Uterus (tissue), 4 donors: Measurements from ENCODE around the gene MSI2. TPM values are rescaled to one million over a fixed set of nuclear protein-coding genes. Genes with fewer than 3 reads are reported as not detected.

Experiments used
- DNase-seq, 2 donors: peaks; one replicate each; pipeline ENCODE4 v3.0.0-alpha.2; 2019 to 2020
- H3K27ac ChIP-seq, 2 donors: fragments of 200-600 bp; sonication (generic); 1 replicate in 1 of 2; 2 replicates in 1 of 2; pipeline ENCODE4 v1.5.1; 2016 to 2018
- H3K27me3 ChIP-seq, 2 donors: fragments of 200-600 bp; sonication (generic); one replicate each; pipeline ENCODE4 v1.5.1; 2018 to 2019; ENCODE audit warnings: control low read depth in 1 of 2
- H3K36me3 ChIP-seq, 2 donors: fragments of 200-600 bp; sonication (generic); one replicate each; pipeline ENCODE4 v1.5.1; 2019; ENCODE audit warnings: control low read depth in 1 of 2
- H3K4me1 ChIP-seq, 2 donors: fragments of 200-600 bp; sonication (generic); one replicate each; pipeline ENCODE4 v1.5.1; 2018 to 2019; ENCODE audit warnings: control low read depth in 1 of 2
- H3K4me3 ChIP-seq, 2 donors: fragments of 200-600 bp; sonication (generic); 1 replicate in 1 of 2; 2 replicates in 1 of 2; pipeline ENCODE4 v1.5.1; 2018 to 2019; ENCODE audit warnings: mild to moderate bottlenecking in 1 of 2
- H3K9me3 ChIP-seq, 2 donors: fragments of 200-600 bp; sonication (generic); one replicate each; pipeline ENCODE4 v1.5.1; 2019; ENCODE audit warnings: control low read depth in 1 of 2
- POLR2A ChIP-seq, 2 donors: fragments of 450-650 bp; IDR thresholded peaks; one replicate each; pipeline ENCODE4 v1.6.1; 2016; ENCODE audit warnings: antibody characterized with exemption in 2 of 2, mild to moderate bottlenecking in 1 of 2, moderate library complexity in 1 of 2
- intact Hi-C: fragments of 100-400 bp; cut with DNase I; formaldehyde crosslinking; loops from one replicate; pipeline ENCODE4 v1.15.1; 2023; ENCODE audit warnings: low total_unique reads
- total RNA-seq, 4 donors: library from RNA; depleted of rRNA in 3 of 4; stranded (reverse); fragments of >200 nt in 3 of 4; gene quantifications; one replicate each; pipeline versions ENCODE4 v1.1.0 to v1.2.4, GENCODE V29; 2014 to 2023
- TF ChIP-seq, protein P1 (sequence below), 4 experiments: fragments of 200-600 bp in 2 of 4; fragments of 450-650 bp in 2 of 4; sonication (generic) in 2 of 4; IDR thresholded peaks; one replicate each; pipeline ENCODE4 v1.5.1; 2016 to 2019; ENCODE audit warnings: antibody characterized with exemption in 4 of 4, mild to moderate bottlenecking in 2 of 4, moderate library complexity in 1 of 4
- donor health status: DM: yes; HTN: yes; CAD: no.

MSI2 gene
- total RNA-seq, 4 donors from 2014 or later, result 13.2 to 60.8 (median 44.5) TPM

DNA sequence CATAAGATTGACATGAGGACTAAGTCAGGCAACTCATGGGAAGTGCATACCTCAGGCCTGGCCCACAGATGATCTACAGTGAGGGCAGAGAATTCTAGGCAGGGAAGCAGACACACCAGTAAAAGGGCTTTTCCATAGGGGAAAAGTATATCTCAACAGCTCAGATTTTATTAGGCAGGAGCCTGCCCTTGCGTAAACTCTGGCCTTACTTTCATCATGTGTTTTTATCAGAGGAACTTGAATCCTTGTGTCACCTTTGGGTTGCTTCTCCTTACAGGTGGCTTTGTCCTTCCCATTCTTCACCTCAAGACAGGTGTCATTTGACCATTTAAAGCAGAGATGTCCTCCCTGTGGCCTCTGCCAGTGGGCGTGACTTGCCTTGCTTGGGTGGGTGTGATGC is 138.1 kb downstream of the MSI2 start:
- no peak for TF ChIP-seq POLR2A (IDR thresholded peaks at IDR 0.05)
- Histone ChIP-seq H3K36me3 (no peaks in the 10 kb centered on the region), H3K9me3 (peaks cover 0 to 7% of the 10 kb centered on the region in 2 donors), H3K4me1 (no peaks in the 10 kb centered on the region), H3K4me3 (no peak overlapping the region), H3K27me3 (no peaks in the 10 kb centered on the region), H3K27ac (no peak overlapping the region)
- no peak for DNase-seq
- intact Hi-C loops, result no loop called here

DNA sequence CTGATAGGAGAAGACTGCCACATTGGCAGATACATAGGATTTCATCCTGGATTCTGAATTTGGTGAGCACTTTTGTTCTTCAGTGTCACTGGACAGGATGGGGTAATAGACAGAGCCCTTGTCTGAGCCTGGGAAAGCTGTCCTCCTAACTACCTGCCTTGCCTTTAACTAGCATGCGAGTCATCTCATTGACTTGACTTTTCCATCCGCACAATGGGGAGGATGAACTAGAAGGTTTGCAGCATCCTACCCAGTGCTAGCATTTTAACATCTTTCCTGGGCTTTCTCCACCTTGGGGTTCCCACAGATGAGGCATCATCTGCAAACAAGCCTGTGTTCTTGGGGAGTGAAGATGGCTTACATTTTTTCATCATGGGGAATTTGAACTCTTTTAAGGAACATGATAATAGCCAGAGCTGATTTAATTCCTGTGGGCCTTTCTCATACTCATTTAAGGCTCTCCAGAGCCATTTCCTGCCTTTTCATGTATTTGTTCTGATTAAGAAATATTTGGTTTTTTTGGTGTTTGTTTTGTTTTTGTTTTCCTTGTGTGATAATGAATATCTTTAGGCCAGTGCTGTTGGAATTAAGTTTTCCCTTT is 139.5 kb downstream of the MSI2 start:
- no peaks in the 10 kb centered on the region for H3K4me1 ChIP-seq
- intact Hi-C loops, result no loop called here
- H3K27me3 ChIP-seq, result no peaks in the 10 kb centered on the region
- TF ChIP-seq, protein P1, sequence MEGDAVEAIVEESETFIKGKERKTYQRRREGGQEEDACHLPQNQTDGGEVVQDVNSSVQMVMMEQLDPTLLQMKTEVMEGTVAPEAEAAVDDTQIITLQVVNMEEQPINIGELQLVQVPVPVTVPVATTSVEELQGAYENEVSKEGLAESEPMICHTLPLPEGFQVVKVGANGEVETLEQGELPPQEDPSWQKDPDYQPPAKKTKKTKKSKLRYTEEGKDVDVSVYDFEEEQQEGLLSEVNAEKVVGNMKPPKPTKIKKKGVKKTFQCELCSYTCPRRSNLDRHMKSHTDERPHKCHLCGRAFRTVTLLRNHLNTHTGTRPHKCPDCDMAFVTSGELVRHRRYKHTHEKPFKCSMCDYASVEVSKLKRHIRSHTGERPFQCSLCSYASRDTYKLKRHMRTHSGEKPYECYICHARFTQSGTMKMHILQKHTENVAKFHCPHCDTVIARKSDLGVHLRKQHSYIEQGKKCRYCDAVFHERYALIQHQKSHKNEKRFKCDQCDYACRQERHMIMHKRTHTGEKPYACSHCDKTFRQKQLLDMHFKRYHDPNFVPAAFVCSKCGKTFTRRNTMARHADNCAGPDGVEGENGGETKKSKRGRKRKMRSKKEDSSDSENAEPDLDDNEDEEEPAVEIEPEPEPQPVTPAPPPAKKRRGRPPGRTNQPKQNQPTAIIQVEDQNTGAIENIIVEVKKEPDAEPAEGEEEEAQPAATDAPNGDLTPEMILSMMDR (IDR thresholded peaks at IDR 0.05), result no peak
- TF ChIP-seq POLR2A (IDR thresholded peaks at IDR 0.05), result no peak
- H3K9me3 ChIP-seq, result peaks cover 0 to 7% of the 10 kb centered on the region in 2 donors
- H3K27ac ChIP-seq, result no peak overlapping the region
- no peak overlapping the region for H3K4me3 ChIP-seq
- no peaks in the 10 kb centered on the region for H3K36me3 ChIP-seq
- DNase-seq, result no peak

DNA sequence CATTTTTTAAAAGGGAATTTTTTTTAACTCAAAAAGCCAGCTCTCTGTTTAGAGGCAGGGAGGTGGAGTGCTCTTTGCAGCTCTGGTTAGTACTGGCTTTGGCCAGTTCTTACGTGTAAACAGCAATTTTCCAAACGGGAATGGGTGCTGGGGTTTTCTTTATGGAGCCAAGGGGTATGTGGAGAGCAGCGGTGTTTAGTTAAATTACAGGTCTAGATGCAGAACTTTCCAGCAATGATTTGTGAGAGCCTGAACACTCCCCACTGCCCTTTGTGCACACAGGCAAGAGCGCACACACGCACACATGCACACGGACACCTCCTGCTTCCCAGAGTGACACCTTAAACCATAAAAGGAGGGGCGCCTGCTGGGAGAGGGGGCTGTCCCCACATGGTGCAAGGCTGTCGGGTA is 140.2 kb downstream of the MSI2 start:
- Histone ChIP-seq H3K27me3 (no peaks in the 10 kb centered on the region), H3K9me3 (peaks cover 0 to 7% of the 10 kb centered on the region in 2 donors), H3K4me1 (no peaks in the 10 kb centered on the region), H3K36me3 (no peaks in the 10 kb centered on the region), H3K4me3 (no peak overlapping the region), H3K27ac (no peak overlapping the region)
- TF ChIP-seq, protein P1 (IDR thresholded peaks at IDR 0.05), result no peak
- no peak for TF ChIP-seq POLR2A (IDR thresholded peaks at IDR 0.05)
- no peak for DNase-seq
- intact Hi-C loops, result no loop called here

DNA sequence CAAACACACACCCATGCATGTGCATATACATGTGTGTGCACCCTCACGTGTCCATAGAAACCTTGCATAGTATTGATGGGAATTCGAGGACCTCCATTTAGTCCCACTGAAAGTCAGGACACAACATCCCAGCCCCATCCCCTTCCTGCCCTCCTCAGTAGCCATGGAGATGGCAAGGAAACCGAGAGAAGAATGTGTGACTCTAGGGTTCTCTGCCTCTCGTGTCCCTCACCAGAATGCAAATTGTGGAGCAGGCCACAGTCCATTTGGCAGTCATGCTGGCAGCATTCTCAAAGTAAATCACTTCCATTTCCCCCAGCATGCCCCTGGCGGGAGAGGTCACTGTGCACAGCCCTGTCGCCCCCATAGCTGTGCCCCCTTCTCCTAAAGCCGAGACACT is 141.1 kb downstream of the MSI2 start:
- Histone ChIP-seq H3K4me1 (no peaks in the 10 kb centered on the region), H3K27me3 (no peaks in the 10 kb centered on the region), H3K9me3 (peaks cover 0 to 7% of the 10 kb centered on the region in 2 donors), H3K36me3 (no peaks in the 10 kb centered on the region), H3K4me3 (no peak overlapping the region), H3K27ac (no peak overlapping the region)
- intact Hi-C loops, result no loop called here
- no peak for TF ChIP-seq POLR2A (IDR thresholded peaks at IDR 0.05)
- TF ChIP-seq, protein P1 (IDR thresholded peaks at IDR 0.05), result no peak
- DNase-seq, result no peak

DNA sequence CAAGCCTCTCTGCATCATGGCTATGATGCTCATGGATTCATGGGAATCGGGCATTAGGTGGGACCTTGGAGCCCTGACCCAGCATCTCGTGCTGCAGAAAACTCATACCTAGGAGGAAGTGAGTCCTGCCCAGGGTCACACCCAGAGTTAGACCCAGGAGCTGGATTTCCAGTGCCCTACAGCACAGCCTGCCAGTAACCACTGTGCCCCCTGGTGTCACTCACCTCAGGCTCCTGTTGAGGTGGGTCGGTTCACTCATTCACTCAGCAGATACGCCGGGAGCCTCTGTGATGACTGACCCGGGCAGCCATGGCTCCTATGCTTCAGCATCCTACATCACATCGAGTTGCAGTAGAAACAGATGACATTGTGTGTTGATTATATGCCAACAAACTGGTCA is 143.4 kb downstream of the MSI2 start:
- TF ChIP-seq POLR2A (IDR thresholded peaks at IDR 0.05), result no peak
- TF ChIP-seq, protein P1 (IDR thresholded peaks at IDR 0.05), result no peak
- H3K9me3 ChIP-seq, result no peaks in the 10 kb centered on the region
- H3K4me1 ChIP-seq, result no peaks in the 10 kb centered on the region
- no peak overlapping the region for H3K27ac ChIP-seq
- no peak for DNase-seq
- intact Hi-C loops, result no loop called here
- no peaks in the 10 kb centered on the region for H3K27me3 ChIP-seq
- H3K36me3 ChIP-seq, result no peaks in the 10 kb centered on the region
- no peak overlapping the region for H3K4me3 ChIP-seq

DNA sequence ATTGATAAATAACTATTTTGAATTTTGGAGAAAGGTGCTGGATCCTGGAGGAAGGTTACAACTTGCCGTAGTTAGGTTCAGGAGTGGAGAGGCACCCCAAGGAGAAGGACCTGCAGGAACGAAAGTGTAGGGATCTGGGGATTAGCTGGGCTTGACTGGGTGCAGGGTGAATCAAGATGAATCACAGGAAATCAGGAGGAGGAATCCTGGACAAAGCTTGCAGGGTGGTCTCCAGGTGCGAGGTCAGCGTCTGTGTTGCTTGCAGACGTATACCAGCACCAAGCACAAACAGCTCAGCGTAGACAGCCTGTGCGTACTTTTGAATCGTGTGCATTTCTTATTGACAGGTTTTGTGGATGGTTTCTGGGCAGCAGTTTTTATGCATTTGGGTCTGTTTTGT is 144.3 kb downstream of the MSI2 start:
- Histone ChIP-seq H3K36me3 (no peaks in the 10 kb centered on the region), H3K4me3 (no peak overlapping the region), H3K27ac (no peak overlapping the region), H3K4me1 (no peaks in the 10 kb centered on the region), H3K27me3 (no peaks in the 10 kb centered on the region), H3K9me3 (no peaks in the 10 kb centered on the region)
- TF ChIP-seq, protein P1 (IDR thresholded peaks at IDR 0.05), result no peak
- no peak for TF ChIP-seq POLR2A (IDR thresholded peaks at IDR 0.05)
- DNase-seq, result no peak
- intact Hi-C loops, result no loop called here
